B cell (primary cell): ENCODE measurements around the gene PTPRT. TPM values are rescaled to one million over a fixed set of nuclear protein-coding genes. Genes with fewer than 3 reads are reported as not detected.

Source experiments
- ATAC-seq: fragments of 200-7000 bp; cut with Tn5 transposase; one replicate; pipeline ENCODE4 v1.10.0; 2021; ENCODE audit warnings: low read depth, mild to moderate bottlenecking, moderate number of reproducible peaks, moderate library complexity
- CTCF ChIA-PET: fragments of 350-600 bp; sonication (Branson Sonifier 250); formaldehyde crosslinking; loops from one replicate; lab custom pipeline; 2021; ENCODE audit warnings: antibody characterized with exemption, inconsistent platforms; lab: Charles Lee
- POLR2A ChIA-PET: fragments of 350-600 bp; sonication (Branson Sonifier 250); formaldehyde crosslinking; loops from one replicate; lab custom pipeline; 2021; ENCODE audit warnings: antibody characterized with exemption; lab: Charles Lee
- DNase-seq: peaks from one replicate; pipeline ENCODE4 v3.0.0; 2013
- H2AFZ ChIP-seq: 2 replicates; pipeline ENCODE4 v1.6.1; 2012; ENCODE audit warnings: mild to moderate bottlenecking, low read depth, low read length; ENCODE audit not compliant: insufficient read depth, poor library complexity, severe bottlenecking
- H3K27ac ChIP-seq, 2 donors: 1 replicate in 1 of 2; 2 replicates in 1 of 2; pipeline ENCODE4 v1.5.1; 2012 to 2013; ENCODE audit warnings: low read length in 2 of 2, mild to moderate bottlenecking in 2 of 2, moderate library complexity in 1 of 2
- H3K27me3 ChIP-seq, 4 experiments: fragments of 200-600 bp in 1 of 4; sonication (generic) in 1 of 4; replicated peaks in 1 of 4; 1 replicate in 2 of 4; 2 replicates in 2 of 4; pipeline versions ENCODE4 v1.6.1 to v1.7.0; 2013 to 2016; ENCODE audit warnings: low read length in 3 of 4, mild to moderate bottlenecking in 2 of 4, mixed read lengths in 1 of 4, moderate library complexity in 1 of 4; ENCODE audit not compliant: insufficient read depth in 4 of 4, control insufficient read depth in 3 of 4; ENCODE audit errors: control extremely low read depth in 1 of 4
- H3K36me3 ChIP-seq, 2 experiments: replicated peaks in 1 of 2; 1 replicate in 1 of 2; 2 replicates in 1 of 2; pipeline versions ENCODE4 v1.6.1 to v1.7.1; 2013; ENCODE audit warnings: low read length in 1 of 2; ENCODE audit not compliant: insufficient read depth in 2 of 2, control insufficient read depth in 1 of 2; ENCODE audit errors: control extremely low read depth in 1 of 2, extremely low read depth in 1 of 2
- H3K4me1 ChIP-seq, 2 donors: fragments of 200-600 bp in 1 of 2; sonication (generic) in 1 of 2; 1 replicate in 1 of 2; 2 replicates in 1 of 2; pipeline versions ENCODE4 v1.5.1 to v1.6.1; 2013 to 2017; ENCODE audit warnings: low read length in 2 of 2; ENCODE audit not compliant: control insufficient read depth in 2 of 2, insufficient read depth in 2 of 2
- H3K4me2 ChIP-seq: replicated peaks from 2 replicates; pipeline ENCODE3; 2012; ENCODE audit warnings: mild to moderate bottlenecking, low read depth, low read length; ENCODE audit not compliant: poor library complexity, severe bottlenecking
- H3K4me3 ChIP-seq, 5 experiments: fragments of 200-600 bp in 1 of 5; sonication (generic) in 1 of 5; 1 replicate in 3 of 5; 2 replicates in 2 of 5; pipeline versions ENCODE4 v1.5.1 to v1.7.0; 2011 to 2016; ENCODE audit warnings: low read length in 4 of 5, mild to moderate bottlenecking in 4 of 5, low read depth in 2 of 5, control low read depth in 1 of 5, moderate library complexity in 1 of 5; ENCODE audit not compliant: insufficient read depth in 1 of 5; ENCODE audit errors: control extremely low read depth in 1 of 5, extremely low read depth in 1 of 5
- H3K79me2 ChIP-seq: fragments of 200-600 bp; sonication (generic); one replicate; pipeline ENCODE4 v1.6.0; 2016; ENCODE audit warnings: low read length; ENCODE audit not compliant: control insufficient read depth, insufficient read depth
- H3K9ac ChIP-seq: fragments of 200-600 bp; sonication (generic); 2 replicates; pipeline ENCODE4 v1.6.1; 2017; ENCODE audit warnings: mild to moderate bottlenecking, low read length, moderate library complexity
- H3K9me3 ChIP-seq, 3 donors: one replicate each; pipeline versions ENCODE4 v1.6.1 to v1.7.1; 2013; ENCODE audit warnings: low read length in 2 of 3; ENCODE audit not compliant: control insufficient read depth in 2 of 3, insufficient read depth in 1 of 3; ENCODE audit errors: control extremely low read depth in 1 of 3
- H4K20me1 ChIP-seq: 2 replicates; pipeline ENCODE4 v1.6.0; 2012; ENCODE audit warnings: mild to moderate bottlenecking, low read length; ENCODE audit not compliant: insufficient read depth, control insufficient read depth, poor library complexity, severe bottlenecking
- H3K27ac Mint-ChIP-seq: one replicate; pipeline ENCODE4 v1.8.0; 2021; ENCODE audit warnings: mixed read lengths
- H3K27me3 Mint-ChIP-seq: one replicate; pipeline ENCODE4 v1.8.0; 2021; ENCODE audit warnings: mixed read lengths
- H3K4me1 Mint-ChIP-seq: one replicate; pipeline ENCODE4 v1.8.0; 2021; ENCODE audit warnings: mixed read lengths
- H3K4me3 Mint-ChIP-seq: one replicate; pipeline ENCODE4 v1.8.0; 2021; ENCODE audit warnings: mixed read lengths
- H3K9me3 Mint-ChIP-seq: one replicate; pipeline ENCODE4 v1.8.0; 2022; ENCODE audit warnings: mixed read lengths; ENCODE audit not compliant: insufficient read depth
- CTCF ChIP-seq: fragments of 200-600 bp; IDR thresholded peaks from one replicate; pipeline ENCODE4 v1.8.0; 2022; ENCODE audit warnings: antibody characterized with exemption, mild to moderate bottlenecking
- EZH2 ChIP-seq: IDR thresholded peaks from 2 replicates; pipeline ENCODE4 v1.6.1; 2012; ENCODE audit warnings: borderline replicate concordance, low read depth, mild to moderate bottlenecking, moderate library complexity, low read length; ENCODE audit not compliant: insufficient read depth, poor library complexity, severe bottlenecking
- WGBS: methylation state at CpG from one replicate; pipeline ENCODE4 v1.1.5; 2013; ENCODE audit warnings: missing lambda C conversion rate; ENCODE audit not compliant: insufficient coverage; 5-methylcytosine and 5-hydroxymethylcytosine counted together
- intact Hi-C: fragments of 100-400 bp; cut with micrococcal nuclease; formaldehyde crosslinking; loops from one replicate; pipeline ENCODE4 v1.10.0; 2022
- polyA plus RNA-seq: library from polyadenylated mRNA; depleted of rRNA; stranded (reverse); fragments of >200 nt; gene quantifications from 2 replicates; pipeline ENCODE4 v1.2.3, GENCODE V29; 2012
- total RNA-seq, 2 donors: library from RNA; stranded (reverse); fragments of 120-200 nt in 1 of 2; gene quantifications; 1 replicate in 1 of 2; 2 replicates in 1 of 2; pipeline versions ENCODE4 v1.2.3 to v1.2.4, GENCODE V29; 2013 to 2022

The PTPRT gene
- total and polyA plus RNA-seq, 2 donors (not counting 1 experiment from before 2014, with no cell fraction given) = not detected

GRCh38 chr20:43017241-43018030 is 172.3 kb downstream of the PTPRT start:
- H3K4me3 ChIP-seq = no peak overlapping the region
- Mint-ChIP-seq H3K27ac (no peak overlapping the region), H3K27me3 (no peaks in the 10 kb centered on the region), H3K9me3 (no peaks in the 10 kb centered on the region), H3K4me3 (no peak overlapping the region), H3K4me1 (no peaks in the 10 kb centered on the region)
- H3K4me1 ChIP-seq = no peaks in the 10 kb centered on the region
- H3K4me2 ChIP-seq = no peak overlapping the region
- no peak for DNase-seq
- no peaks in the 10 kb centered on the region for H3K27me3 ChIP-seq
- CTCF ChIA-PET = no interaction called here
- POLR2A ChIA-PET = no interaction called here
- no peak overlapping the region for H3K27ac ChIP-seq
- ATAC-seq = no peak
- H3K36me3 ChIP-seq = no peaks in the 10 kb centered on the region
- H2AFZ ChIP-seq = no peak overlapping the region
- H3K9ac ChIP-seq = no peak overlapping the region
- no peaks in the 10 kb centered on the region for H3K79me2 ChIP-seq
- peaks cover 0 to 3% (median 0%) of the 10 kb centered on the region in 3 donors for H3K9me3 ChIP-seq
- 52% methylated on average over 12 of the region's 13 CpGs for WGBS
- H4K20me1 ChIP-seq = no peaks in the 10 kb centered on the region
- TF ChIP-seq CTCF = no peak
- TF ChIP-seq EZH2 = no peak
- intact Hi-C loops = no loop called here

- POLR2A ChIA-PET = no interaction called here
These were observed 173.4 kb downstream of the PTPRT start for GRCh38 chr20:43016257-43016656.

More at GRCh38 chr20:43016257-43016656, 173.4 kb downstream of the PTPRT start:
- Mint-ChIP-seq H3K4me1 (no peaks in the 10 kb centered on the region), H3K27me3 (no peaks in the 10 kb centered on the region), H3K9me3 (no peaks in the 10 kb centered on the region), H3K27ac (no peak overlapping the region), H3K4me3 (no peak overlapping the region)
- Histone ChIP-seq H3K4me3 (no peak overlapping the region), H3K79me2 (no peaks in the 10 kb centered on the region), H3K9ac (no peak overlapping the region), H3K27ac (no peak overlapping the region), H2AFZ (no peak overlapping the region), H3K27me3 (no peaks in the 10 kb centered on the region), H3K9me3 (peaks cover 0 to 3% (median 0%) of the 10 kb centered on the region in 3 donors), H4K20me1 (no peaks in the 10 kb centered on the region), H3K4me1 (no peaks in the 10 kb centered on the region), H3K36me3 (no peaks in the 10 kb centered on the region), H3K4me2 (no peak overlapping the region)
- 27% methylated on average over 2 of the region's 4 CpGs for WGBS
- TF ChIP-seq CTCF = no peak
- no peak for TF ChIP-seq EZH2
- CTCF ChIA-PET = no interaction called here
- intact Hi-C loops = no loop called here
- ATAC-seq (no peak), DNase-seq (no peak)
